HG03571 (cell line): Measurements from ENCODE around the gene CHST8.
"Not testable (repeated sequence)": the region's sequence is repeated elsewhere in the genome, so short reads cannot be mapped to it uniquely, and the experiment has no call there.

Source experiments
- ATAC-seq: cut with Tn5 transposase; IDR thresholded peaks from one replicate; pipeline ENCODE4 v1.9.1; 2021; ENCODE audit not compliant: unreplicated experiment

Gene CHST8

GRCh38 chr19:33641956-33642498, 20.3 kb downstream of the CHST8 start:
- no peak for ATAC-seq

DNA sequence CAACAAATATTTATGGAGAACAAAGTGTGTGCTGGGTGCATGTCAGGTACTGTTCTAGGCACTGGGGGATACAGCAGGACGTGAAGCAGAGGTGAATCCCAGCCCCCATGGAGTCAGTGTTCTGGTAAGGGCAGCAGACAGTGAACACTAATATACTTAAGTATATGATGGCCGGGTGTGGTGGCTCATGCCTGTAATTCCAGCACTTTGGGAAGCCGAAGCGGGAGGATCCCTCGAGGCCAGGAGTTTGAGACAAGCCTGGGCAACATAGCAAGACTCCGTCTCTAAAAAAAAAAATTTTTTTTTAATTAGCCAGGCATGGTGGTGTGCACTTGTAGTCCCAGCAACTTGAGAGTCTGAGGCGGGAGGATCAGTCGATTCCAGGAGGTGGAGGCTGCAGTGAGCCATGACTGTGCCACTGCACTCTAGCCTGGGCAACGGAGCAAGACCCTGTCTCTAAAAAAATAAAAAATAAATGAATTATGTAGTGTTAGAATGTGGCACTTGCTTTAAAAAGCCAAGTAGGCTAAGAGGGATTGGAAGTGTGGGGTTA, 22.6 kb downstream of the CHST8 start:
- no peak for ATAC-seq

- ATAC-seq, result no peak
These were observed 24.6 kb downstream of the CHST8 start for GRCh38 chr19:33646306-33646705.

- ATAC-seq, result no peak
These were observed 25.4 kb downstream of the CHST8 start for GRCh38 chr19:33647146-33647545.

DNA sequence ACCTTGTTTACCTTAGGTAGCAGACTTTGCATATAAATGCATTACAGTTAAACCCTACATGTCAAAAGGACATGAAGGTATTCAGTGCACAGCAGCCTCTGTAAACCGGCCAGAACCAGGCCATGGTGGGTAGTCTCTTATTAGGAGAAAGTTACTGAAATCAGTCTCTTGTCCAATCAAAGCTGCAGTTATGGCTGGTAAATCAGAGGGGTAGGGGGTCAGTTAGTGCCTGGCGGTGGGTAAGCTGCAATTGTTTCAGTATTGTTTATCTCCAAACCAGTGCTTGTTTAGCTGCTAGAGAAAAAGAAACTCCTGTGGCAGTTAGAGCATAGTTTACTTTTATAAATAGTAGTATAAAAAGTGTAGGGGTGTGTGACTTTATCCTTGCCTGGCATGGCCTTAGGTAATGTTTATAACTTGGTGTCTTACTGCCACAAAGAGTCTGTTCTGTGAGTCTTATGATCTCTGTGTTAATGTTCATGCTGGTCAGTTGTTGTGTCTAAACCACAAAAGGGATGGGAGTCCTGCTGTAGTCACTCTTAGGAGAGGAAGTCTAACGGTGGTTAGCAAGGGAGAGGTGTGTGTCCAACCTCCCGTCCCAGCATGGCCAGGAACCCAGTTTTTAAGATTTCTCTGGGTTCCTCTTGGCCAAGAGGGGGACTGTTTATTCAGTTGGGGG, 28.0 kb downstream of the CHST8 start:
- ATAC-seq, result no peak

DNA sequence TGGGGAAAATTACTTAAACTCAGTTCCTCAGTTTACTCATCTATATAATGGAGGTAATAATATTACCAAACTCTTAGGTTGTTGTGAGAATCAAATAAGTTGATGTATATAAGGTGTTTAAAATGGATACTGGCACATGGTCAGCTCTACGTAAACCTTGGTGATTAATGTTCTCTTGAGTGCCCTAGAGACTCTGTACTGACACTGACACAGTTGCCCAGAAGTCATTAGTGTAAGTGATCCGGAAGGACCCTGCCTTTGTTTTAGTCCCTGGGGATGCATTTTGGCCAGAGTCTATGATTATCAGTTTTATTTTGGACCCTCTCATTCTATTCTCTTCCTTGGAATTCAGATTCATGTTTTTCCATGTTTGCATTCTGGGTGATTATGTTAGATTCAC, 31.9 kb downstream of the CHST8 start:
- ATAC-seq, result no peak

DNA sequence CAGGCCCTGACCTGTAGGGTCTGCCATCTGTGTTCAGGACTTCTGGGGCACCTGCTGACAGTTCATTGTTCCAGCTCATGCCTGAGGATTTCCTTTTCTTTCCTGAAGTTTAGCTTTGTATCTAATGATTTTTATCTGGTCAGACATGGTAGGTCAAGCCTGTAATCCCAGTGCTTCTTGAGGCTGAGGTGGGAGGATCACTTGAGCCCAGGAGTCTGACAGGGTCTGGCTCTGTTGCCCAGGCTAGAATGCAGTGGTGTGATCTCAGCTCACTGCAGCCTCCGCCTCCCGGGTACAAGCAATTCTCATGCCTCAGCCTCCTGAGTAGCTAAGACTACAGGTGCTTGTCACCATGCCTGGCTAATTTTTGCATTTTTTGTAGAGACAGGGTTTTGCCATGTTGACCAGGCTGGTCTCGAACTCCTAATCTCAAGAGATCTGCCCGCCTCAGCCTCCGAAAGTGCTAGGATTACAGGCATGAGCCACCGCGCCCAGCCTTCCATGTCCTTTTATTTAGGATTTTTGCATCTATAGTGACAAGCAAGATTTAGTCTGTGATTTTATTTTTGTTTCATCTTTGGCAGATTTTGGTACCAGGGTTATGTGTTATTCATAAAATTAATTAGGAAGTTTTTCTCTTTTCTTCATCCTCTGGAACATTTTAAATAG, 33.2 kb downstream of the CHST8 start:
- ATAC-seq, result no peak

DNA sequence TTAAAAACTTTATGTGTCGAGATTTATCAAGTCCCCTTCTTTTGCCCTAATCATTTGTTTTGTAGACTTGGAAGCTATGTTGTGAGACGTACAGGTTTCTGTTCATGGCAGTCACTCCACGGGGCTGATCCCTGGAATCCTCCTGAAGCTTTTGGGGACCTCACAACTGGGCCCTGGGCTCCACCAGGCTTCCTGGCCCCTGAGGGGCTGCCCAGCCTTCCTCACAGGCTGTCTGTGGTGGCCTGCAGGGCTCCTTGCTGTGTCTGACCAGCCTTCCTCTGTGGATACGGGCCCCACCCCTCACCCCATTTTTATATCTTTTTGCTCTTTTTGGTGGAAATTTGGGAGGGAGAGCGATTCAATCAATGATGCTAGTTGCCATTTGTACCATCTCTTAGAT, 38.1 kb downstream of the CHST8 start:
- no peak for ATAC-seq

- ATAC-seq, result no peak
These were observed 38.8 kb downstream of the CHST8 start for GRCh38 chr19:33660410-33661124.

DNA sequence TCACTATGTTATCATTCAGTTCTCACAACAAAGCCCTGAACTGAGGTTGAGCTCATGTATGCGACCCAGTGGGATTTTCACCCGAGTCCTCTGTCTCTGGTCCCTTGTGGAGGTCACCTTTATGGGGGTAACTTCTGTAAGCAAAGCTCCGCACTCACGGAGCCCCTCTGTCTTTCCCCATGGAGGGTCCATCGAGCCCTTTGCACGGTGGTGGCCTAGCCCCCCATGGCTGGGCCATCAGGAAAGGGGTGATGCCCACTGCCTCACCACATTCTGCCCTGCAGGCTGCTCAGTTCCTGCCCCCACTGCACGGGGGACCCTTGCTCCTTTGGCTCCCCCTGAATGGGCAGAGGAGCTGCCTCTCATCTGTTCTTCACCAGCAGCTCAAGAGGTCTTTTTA, 39.6 kb downstream of the CHST8 start:
- no peak for ATAC-seq

DNA sequence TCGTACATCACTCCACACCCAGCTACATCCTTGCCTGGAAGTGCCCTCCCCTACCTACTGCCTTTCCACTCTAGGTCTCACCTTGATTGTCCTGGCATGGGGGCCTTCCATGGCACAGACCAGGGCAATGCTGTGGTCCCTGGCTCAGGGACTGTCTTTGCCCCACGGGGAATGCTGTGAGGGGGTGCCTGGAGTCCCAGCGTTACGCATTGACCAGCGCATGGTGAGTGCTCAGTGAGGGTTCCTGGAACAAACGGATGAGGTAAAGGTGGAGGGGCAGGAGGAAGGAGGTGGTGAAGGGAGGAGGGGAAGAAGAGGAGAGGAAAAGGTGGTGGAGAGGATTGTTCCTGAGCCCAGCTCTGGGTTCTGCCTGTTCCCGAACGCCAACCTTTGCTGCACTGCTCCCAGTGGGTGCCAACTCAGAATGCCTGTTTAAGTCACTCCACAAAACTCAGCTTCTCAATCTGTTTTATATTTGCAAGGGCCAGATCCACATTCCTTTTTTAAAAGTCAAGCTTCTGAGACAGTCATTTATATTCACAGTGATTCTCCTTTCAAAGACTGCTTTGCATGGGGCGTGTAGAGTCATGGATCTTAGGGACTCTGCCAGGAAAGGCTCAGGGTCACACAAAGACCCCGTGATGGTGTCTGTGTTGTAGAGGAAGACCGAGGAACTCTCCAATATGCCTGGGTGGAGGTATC, 40.8 kb downstream of the CHST8 start:
- ATAC-seq, result no peak

DNA sequence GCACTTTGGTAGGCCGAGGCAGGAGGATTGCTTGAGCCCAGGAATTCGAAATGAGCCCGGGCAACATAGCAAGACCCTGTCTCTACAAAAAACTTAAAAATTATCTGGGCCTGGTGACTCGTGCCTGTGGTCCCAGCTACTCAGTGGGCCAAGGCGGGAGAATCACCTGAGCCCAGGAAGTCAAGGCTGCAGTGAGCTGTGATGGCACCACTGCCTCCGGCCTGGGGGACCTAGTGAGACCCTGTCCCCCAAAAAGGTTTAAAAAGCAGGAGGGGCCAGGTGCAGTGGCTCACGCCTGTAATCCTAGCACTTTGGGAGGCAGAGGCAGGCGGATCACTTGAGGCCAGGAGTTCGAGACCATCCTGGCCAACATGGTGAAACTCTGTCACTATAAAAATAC, 41.6 kb downstream of the CHST8 start:
- not testable (repeated sequence) for ATAC-seq

GRCh38 chr19:33664744-33665143, 43.0 kb downstream of the CHST8 start:
- ATAC-seq, result no peak

GRCh38 chr19:33665776-33666595, 44.2 kb downstream of the CHST8 start:
- ATAC-seq, result no peak

GRCh38 chr19:33667141-33667650, 45.4 kb downstream of the CHST8 start:
- no peak for ATAC-seq

DNA sequence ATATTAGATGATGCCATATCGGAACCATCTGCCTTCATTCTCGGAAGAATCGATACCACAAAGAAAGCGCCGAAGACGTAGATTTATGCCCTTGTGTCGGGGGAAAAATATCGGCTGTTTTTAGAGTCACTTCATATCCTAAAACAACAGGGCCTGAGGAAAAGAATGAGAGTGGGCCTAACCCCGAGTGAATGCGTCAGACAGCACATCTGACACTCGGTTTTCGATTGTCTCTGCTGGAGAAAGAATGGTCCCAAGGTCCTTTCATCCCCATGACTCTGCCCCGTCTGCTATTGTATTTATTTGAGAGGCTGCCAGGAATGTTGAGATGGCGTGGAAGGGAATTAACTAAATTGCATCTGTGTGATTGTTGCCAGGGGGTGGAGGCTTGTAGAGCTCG, 46.1 kb downstream of the CHST8 start:
- no peak for ATAC-seq

GRCh38 chr19:33668968-33669367, 47.2 kb downstream of the CHST8 start:
- ATAC-seq, result no peak

- ATAC-seq, result no peak
These were observed 47.6 kb downstream of the CHST8 start for GRCh38 chr19:33669376-33669775.

DNA sequence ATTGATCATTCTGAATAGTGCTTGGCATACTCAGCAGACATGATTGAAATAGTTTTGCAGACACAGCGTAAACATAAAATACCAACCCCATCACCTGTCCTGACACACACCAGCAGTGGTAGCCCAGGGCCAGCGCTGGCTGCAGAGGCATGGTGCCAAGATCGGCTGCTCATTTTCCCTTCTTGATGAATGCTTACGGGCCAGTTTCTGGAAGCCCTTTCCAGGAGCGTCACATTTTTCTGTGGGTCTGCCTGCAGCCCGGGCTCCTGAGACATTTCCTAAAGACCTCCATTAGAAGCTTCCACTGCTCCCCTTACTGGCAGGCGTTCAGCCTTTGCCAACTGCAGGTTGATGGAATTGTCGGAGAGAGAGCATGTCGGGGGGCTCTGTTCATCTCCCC, 48.6 kb downstream of the CHST8 start:
- ATAC-seq, result no peak

DNA sequence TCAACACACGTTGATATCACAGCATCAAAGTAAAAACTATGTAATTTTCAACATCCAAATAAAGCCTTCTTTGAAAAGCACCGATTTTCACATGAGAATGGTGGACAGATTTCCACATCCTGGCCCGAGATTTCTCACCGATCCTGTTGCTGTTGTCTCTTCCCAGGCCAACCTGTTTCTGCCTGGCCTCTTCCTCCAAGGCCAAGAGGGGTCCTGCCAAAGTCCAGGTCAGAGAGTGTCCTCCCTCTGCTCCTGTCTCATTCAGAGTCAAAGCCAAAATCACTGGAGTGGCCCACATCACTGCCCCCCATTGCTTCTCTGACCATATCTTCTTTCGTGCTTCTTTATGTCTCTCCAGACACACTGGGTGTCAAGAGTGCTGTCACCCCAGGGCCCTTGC, 49.5 kb downstream of the CHST8 start:
- ATAC-seq, result no peak
